Measurements from ENCODE around the gene PIGM. TPM values are rescaled to one million over a fixed set of nuclear protein-coding genes. Genes with fewer than 3 reads are reported as not detected.

PIGM gene
- polyA plus RNA-seq, 1 donor from 2014 or later = 1.9 TPM

DNA sequence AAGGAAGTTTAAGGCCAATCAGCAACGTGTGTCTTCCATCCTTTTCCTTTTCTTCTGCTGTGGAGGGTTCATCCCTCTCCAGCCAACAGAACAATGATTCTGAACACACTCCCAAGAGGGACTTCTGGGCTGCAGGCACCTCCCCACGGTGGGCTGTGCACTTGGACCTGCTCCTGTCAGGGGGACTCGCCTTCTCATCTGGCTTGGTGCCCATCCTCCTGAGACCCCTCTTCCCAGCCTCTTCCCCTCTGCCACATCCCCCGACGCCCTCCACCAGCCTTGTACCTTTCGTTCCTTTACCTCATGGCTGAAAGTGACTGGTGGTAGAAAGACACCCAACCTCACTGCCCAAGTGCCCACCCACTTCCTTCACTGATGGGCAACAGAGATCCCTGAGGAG is 51.7 kb downstream of the PIGM start:
- no peaks in the 10 kb centered on the region for H3K36me3 Mint-ChIP-seq
- no peaks in the 10 kb centered on the region for H3K9me3 Mint-ChIP-seq
- H3K4me3 Mint-ChIP-seq = no peak overlapping the region
- no peak overlapping the region for H3K27ac Mint-ChIP-seq
- H3K4me1 Mint-ChIP-seq = no peaks in the 10 kb centered on the region
- peaks cover 14% of the 10 kb centered on the region for H3K27me3 Mint-ChIP-seq

DNA sequence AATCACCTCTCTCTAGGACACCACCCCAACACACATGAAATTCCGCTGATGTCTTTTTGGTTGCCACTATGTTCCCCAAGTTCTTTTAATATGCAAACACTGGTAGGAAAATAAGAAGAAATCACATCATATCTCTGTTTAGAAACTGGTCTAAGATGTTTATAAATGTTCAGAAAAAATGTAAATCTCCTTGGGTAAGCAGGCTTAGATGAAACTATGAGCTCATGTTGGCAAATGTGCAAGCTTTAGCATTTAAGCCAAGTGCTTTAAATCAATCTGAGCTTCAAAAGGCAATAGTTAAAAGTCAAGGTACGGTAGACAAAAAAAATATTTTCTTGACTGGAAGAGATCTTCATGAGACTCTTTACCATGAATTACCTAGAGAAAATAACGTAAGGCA is 52.5 kb downstream of the PIGM start:
- H3K4me1 Mint-ChIP-seq = no peaks in the 10 kb centered on the region
- peaks cover 13% of the 10 kb centered on the region for H3K27me3 Mint-ChIP-seq
- no peaks in the 10 kb centered on the region for H3K36me3 Mint-ChIP-seq
- no peak overlapping the region for H3K27ac Mint-ChIP-seq
- H3K4me3 Mint-ChIP-seq = no peak overlapping the region
- no peaks in the 10 kb centered on the region for H3K9me3 Mint-ChIP-seq

GRCh38 chr1:159978107-159978398 is 53.7 kb downstream of the PIGM start:
- Mint-ChIP-seq H3K27ac (no peak overlapping the region), H3K4me3 (no peak overlapping the region), H3K27me3 (peaks cover 8% of the 10 kb centered on the region), H3K9me3 (no peaks in the 10 kb centered on the region), H3K4me1 (no peaks in the 10 kb centered on the region), H3K36me3 (no peaks in the 10 kb centered on the region)

- Mint-ChIP-seq H3K4me1 (no peaks in the 10 kb centered on the region), H3K4me3 (no peak overlapping the region), H3K27ac (no peak overlapping the region), H3K27me3 (peaks cover 8% of the 10 kb centered on the region), H3K9me3 (no peaks in the 10 kb centered on the region), H3K36me3 (no peaks in the 10 kb centered on the region)
Measured at GRCh38 chr1:159977364-159978106, 54.3 kb downstream of the PIGM start.

Other genes starting within 250 kb of the PIGM start
- 2.1 TPM for gene FCRL6, start 229.6 kb downstream of the PIGM start, polyA plus RNA-seq
- gene SLAMF8, start 205.1 kb downstream of the PIGM start, polyA plus RNA-seq = not detected
- gene VSIG8, start 169.3 kb downstream of the PIGM start, polyA plus RNA-seq = not detected
- gene CFAP45, start 131.8 kb downstream of the PIGM start, polyA plus RNA-seq = 1.2 TPM
- gene TAGLN2, start 106.5 kb downstream of the PIGM start, polyA plus RNA-seq = 1,399 TPM
- gene IGSF9, start 86.4 kb downstream of the PIGM start, polyA plus RNA-seq = 0.08 TPM
- gene SLAMF9, start 77.8 kb downstream of the PIGM start, polyA plus RNA-seq = not detected
- not detected for gene KCNJ10, start 38.2 kb upstream of the PIGM start, polyA plus RNA-seq
- gene KCNJ9, start 49.5 kb upstream of the PIGM start, polyA plus RNA-seq = not detected
- gene IGSF8, start 66.6 kb upstream of the PIGM start, polyA plus RNA-seq = 35.4 TPM
- gene ATP1A2, start 83.8 kb upstream of the PIGM start, polyA plus RNA-seq = not detected
- gene ATP1A4, start 119.6 kb upstream of the PIGM start, polyA plus RNA-seq = not detected
- not detected for gene CASQ1, start 158.6 kb upstream of the PIGM start, polyA plus RNA-seq
- 19.4 TPM for gene PEA15, start 173.4 kb upstream of the PIGM start, polyA plus RNA-seq
- gene DCAF8, start 230.6 kb upstream of the PIGM start, polyA plus RNA-seq = 57.8 TPM

Data from IgD-negative memory B cell (primary cell).